GM12865 (cell line): ENCODE results near the gene KAT8.
"Not testable (repeated sequence)": the region's sequence is repeated elsewhere in the genome, so short reads cannot be mapped to it uniquely, and the experiment has no call there.

ENCODE experiments used
- DNase-seq: peaks from one replicate; pipeline ENCODE4 v3.0.0; 2010; ENCODE audit warnings: low read depth
- H3K4me3 ChIP-seq: 2 replicates; pipeline ENCODE4 v1.5.1; 2011; ENCODE audit warnings: mild to moderate bottlenecking, low read depth, low read length, control low read depth
- CTCF ChIP-seq: IDR thresholded peaks from 2 replicates; pipeline ENCODE4 v1.5.1; 2011; ENCODE audit warnings: low read length, control low read depth, low read depth, inconsistent platforms; ENCODE audit not compliant: insufficient read depth; ENCODE audit errors: missing control alignments

KAT8 gene

DNA sequence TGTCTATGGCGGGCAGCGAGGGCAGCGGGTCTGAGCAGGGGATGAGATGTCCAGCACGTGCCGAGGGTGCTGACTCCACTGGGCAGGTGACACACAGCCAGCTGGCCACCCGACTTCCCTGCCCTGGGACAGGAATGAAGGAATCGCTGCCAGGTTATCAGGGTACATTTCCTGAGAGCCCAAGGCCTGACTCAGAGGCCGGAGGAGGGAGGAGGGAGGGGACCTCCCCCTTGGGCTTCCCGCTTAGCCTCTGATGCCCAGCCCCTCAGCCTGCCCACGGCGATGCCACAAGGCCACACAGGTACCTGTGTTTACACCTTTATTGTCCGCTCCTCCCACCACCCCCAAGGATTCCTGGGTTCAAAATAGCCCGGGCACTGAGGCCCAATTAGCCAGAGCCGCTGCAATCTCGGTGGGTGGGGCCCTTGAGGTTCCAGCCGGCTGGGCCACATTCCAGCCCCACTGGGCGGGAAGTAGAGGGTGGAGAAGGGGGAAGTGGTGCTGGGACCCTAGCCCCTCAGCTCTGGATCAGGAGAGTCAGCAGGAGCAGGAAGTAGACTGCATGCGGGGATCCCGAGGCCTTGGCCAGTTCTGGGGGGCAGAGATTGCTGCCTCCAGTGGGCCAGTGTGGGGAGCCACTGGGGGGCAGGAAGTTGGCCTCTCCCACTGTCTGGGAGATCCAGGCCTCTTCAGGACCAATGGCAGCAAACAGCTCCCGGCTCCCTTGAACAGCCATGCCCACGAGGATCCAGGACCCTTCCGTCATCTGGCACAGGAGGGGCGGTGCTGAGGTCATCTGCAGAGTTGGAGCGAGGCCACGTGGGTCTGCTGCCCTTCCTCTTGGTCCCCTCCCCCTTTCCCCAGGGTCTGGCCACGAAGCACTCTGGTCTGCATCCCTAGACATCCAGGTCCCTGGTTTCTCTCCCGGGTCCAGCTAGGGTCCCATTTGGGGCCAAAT lies 21.4 kb downstream of the KAT8 start:
- no peak for DNase-seq
- H3K4me3 ChIP-seq, result no peak overlapping the region
- TF ChIP-seq CTCF, result no peak

DNA sequence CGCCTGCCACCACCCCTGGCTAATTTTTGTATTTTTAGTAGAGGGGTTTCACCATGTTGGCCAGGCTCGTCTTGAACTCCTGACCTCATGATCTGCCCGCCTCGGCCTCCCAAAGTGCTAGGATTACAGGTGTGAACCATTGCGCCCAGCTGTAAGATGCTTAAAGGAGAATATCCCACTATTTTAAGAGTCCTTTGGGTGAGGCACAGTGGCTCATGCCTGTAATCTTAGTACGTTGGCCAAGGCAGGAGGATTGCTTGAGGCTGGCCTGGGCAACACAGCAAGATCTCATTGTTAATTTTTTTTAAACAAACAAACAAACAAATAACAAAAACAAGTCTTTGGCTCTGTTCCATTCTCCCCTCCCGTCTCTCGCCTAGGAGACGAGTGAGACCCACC lies 23.6 kb downstream of the KAT8 start:
- H3K4me3 ChIP-seq, DNase-seq: not testable (repeated sequence)

DNA sequence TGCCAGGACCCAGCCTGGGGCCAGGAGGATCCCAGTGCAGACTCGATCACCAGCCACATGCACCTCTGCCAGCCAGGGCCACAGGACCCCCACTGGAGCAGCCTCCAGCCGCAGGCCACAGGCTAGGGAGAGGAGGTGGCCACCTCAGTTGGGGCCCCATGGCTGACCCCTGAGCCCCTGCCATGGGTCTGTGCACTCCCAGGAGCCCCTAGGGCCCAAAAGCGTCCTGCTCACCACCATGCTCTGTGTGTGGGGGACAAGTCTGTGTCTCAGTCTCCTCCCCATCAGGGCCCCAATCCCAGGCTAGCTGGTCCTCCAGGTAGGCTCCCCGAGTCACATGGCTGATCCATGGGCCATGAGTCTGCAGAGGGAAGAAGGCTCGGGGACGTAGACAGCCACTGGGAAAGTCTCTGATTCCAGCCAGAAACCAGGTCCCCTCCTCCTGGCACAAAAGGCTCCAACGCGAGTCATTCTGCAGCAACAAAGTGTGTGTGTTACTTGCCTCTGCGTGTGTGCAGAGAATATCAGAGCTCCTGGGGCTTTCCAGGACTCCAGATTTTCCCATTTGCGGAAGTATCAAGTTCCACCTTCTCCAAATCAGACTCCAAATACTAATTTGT lies 24.1 kb downstream of the KAT8 start:
- peak overlapping the region; percentile 44 for H3K4me3 ChIP-seq
- no peak for DNase-seq
- TF ChIP-seq CTCF, result no peak

GRCh38 chr16:31142109-31143010 lies 24.9 kb downstream of the KAT8 start:
- peak; percentile 99 for DNase-seq
- TF ChIP-seq CTCF, result peak; percentile 93
- peak overlapping the region; percentile 50 for H3K4me3 ChIP-seq

DNA sequence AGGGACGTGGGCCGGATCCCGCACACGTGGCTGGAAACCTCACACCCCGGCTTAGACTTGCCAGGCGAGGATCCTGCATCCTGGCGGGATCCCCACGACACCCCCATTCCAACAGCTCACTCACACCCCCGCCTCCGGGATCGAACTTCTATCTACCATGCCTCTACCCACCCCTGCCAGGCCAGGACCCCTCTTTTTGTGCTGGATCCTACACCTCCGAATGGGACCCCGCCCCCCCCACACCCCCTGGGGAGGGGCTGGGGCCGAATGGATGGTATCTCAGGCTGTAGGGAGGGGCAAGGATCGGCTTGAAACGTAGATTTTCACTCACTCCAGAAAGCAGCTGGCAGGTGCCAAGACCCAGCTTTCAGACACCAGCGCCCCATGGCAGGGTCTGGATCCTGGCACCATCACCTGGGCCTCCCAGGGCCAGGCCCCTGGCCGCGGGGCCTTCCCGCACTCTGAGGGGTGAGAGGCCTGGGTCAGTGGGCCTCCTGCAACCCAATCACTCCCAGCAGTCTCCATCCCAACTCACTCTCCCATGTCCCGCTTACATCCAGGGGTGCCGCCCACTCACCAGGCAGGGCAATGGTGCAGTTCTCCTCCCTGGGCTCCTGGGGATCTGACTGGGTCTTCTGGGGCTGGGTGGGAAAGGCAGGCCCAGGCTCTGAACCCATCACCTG lies 25.7 kb downstream of the KAT8 start:
- no peak for TF ChIP-seq CTCF
- no peak for DNase-seq
- peak overlapping the region; percentile 50; the same call in 1 of the 2 replicates for H3K4me3 ChIP-seq

- DNase-seq, result no peak
- H3K4me3 ChIP-seq, result no peak overlapping the region
- TF ChIP-seq CTCF, result no peak
Observed at GRCh38 chr16:31143694-31144148, 26.3 kb downstream of the KAT8 start.

DNA sequence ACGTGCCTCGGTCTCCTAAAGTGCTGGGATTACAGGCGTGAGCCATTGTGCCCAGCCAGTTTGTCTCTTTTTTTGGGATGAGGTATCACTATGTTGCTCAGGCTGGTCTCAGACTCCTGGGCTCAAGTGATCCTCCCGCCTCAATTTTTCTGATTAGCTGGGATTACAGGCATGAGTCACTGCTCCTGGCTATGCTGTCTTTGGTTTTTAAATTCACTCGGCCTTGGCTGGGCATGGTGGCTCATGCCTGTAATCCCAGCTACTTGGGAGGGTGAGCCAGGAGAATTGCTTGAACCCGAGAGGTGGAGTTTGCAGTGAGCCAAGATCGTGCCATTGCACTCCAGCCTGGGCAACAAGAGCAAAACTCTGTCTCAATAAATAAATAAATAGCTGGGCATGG lies 27.0 kb downstream of the KAT8 start:
- not testable (repeated sequence) for H3K4me3 ChIP-seq, DNase-seq
